ENCODE measurements around the gene MRS2. TPM values are rescaled to one million over a fixed set of nuclear protein-coding genes. Genes with fewer than 3 reads are reported as not detected.
"Not testable (repeated sequence)": the region's sequence is repeated elsewhere in the genome, so short reads cannot be mapped to it uniquely, and the experiment has no call there.

Gene MRS2
- total RNA-seq, 1 experiment from 2014 or later, result 23.0 TPM

DNA sequence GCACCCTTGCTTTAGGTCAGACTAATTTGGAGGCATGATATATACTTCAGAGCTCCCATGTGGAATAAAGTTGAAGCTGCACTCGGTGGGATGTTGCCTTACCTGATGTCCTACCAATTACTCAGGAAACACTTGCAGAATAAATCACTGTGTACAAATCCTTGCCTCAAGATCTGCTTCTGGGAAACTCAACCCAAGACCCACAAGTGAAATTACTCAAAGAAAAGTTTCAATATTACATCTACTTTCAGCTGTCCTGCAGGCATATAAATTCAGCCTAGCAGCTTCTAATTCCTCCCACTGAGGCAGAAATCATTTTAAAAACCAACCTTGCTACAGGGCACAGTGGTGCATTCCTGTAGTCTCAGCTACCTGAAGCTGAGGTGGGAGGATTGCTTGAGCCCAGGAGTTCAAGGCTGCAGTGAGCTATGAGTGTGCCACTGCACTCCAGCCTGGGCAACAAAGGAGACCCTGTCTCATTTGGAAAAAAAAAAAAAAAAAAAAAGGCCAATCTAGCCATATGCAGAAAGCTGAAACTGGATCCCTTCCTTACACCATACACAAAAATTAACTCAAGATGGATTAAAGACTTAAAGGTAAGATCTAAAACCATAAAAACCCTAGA is 24.2 kb upstream of the MRS2 start:
- ChIA-PET CTCF (interaction anchor here (0.6 to 1.7 kb wide), 2 partner anchors 11 to 981 kb away, joined by 3 to 9 read pairs; no protein-coding TSS in a partner anchor), POLR2A (no interaction called here)
- intact Hi-C loops (cut with micrococcal nuclease), result no loop called here
- H3K36me3 Mint-ChIP-seq (ENCODE audit: insufficient read depth, unreplicated experiment), result no peaks in the 10 kb centered on the region
- TF ChIP-seq, protein P1, sequence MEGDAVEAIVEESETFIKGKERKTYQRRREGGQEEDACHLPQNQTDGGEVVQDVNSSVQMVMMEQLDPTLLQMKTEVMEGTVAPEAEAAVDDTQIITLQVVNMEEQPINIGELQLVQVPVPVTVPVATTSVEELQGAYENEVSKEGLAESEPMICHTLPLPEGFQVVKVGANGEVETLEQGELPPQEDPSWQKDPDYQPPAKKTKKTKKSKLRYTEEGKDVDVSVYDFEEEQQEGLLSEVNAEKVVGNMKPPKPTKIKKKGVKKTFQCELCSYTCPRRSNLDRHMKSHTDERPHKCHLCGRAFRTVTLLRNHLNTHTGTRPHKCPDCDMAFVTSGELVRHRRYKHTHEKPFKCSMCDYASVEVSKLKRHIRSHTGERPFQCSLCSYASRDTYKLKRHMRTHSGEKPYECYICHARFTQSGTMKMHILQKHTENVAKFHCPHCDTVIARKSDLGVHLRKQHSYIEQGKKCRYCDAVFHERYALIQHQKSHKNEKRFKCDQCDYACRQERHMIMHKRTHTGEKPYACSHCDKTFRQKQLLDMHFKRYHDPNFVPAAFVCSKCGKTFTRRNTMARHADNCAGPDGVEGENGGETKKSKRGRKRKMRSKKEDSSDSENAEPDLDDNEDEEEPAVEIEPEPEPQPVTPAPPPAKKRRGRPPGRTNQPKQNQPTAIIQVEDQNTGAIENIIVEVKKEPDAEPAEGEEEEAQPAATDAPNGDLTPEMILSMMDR (IDR thresholded peaks at IDR 0.05; ENCODE audit: unreplicated experiment), result no peak
- no peak for DNase-seq (ENCODE audit: unreplicated experiment)
- no peak overlapping the region for H3K4me3 Mint-ChIP-seq (ENCODE audit: unreplicated experiment)
- H3K4me1 Mint-ChIP-seq (ENCODE audit: insufficient read depth, unreplicated experiment), result no peaks in the 10 kb centered on the region
- H3K27ac Mint-ChIP-seq (ENCODE audit: low read depth, unreplicated experiment), result no peak overlapping the region
- no peaks in the 10 kb centered on the region for H3K27me3 Mint-ChIP-seq (ENCODE audit: insufficient read depth, unreplicated experiment)
- H3K9me3 Mint-ChIP-seq (ENCODE audit: unreplicated experiment), result no peaks in the 10 kb centered on the region
- BruUV-seq (replicated peaks), result no TSS peak

DNA sequence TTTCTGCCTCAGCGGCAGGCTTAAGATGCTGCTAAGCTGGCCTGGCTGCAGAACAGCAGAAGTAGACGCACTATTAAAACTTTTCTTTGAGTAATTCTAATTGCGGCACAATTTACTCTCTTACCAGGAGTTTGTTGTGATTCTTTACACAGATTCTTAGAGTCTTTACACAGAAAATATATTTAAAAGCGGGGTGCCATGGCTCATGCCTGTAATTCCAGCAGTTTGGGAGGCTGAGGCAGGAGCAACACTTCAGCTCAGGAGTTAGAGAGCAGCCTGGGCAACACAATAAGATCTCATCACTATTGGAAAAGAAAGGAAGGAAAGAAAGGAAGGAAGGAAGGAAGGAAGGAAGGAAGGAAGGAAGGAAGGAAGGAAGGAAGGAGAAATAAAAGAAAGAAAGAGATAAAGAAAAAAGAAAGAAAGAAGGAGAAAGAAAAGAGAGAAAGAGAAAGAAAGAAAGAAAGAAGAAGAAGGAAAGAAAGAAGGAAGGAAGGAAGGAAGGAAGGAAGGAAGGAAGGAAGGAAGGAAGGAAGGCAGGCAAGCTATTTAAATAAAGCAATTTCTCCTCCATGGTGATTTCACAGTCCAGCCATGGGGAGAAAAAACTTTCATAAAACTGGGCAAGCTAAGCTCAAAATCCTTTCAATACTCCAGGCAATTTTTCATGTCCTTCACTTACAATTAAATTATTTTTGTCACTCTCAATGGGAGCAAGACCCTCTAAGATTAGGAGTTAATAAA is 21.1 kb upstream of the MRS2 start:
- TF ChIP-seq, protein P1 (IDR thresholded peaks at IDR 0.05; ENCODE audit: unreplicated experiment), result no peak
- ChIA-PET POLR2A (no interaction called here), CTCF (interaction anchor here (2.2 kb wide), 1 partner anchor 98 kb away, joined by 8 read pairs; no protein-coding TSS in a partner anchor)
- H3K4me3 Mint-ChIP-seq (ENCODE audit: unreplicated experiment), result no peak overlapping the region
- DNase-seq (ENCODE audit: unreplicated experiment), result no peak
- H3K27me3 Mint-ChIP-seq (ENCODE audit: insufficient read depth, unreplicated experiment), result no peaks in the 10 kb centered on the region
- no TSS peak for BruUV-seq (replicated peaks)
- no peaks in the 10 kb centered on the region for H3K9me3 Mint-ChIP-seq (ENCODE audit: unreplicated experiment)
- no peaks in the 10 kb centered on the region for H3K4me1 Mint-ChIP-seq (ENCODE audit: insufficient read depth, unreplicated experiment)
- H3K36me3 Mint-ChIP-seq (ENCODE audit: insufficient read depth, unreplicated experiment), result no peaks in the 10 kb centered on the region
- intact Hi-C loops (cut with micrococcal nuclease), result loop anchor here (10.0 kb wide), 1 partner anchor 317 kb away; no protein-coding TSS in a partner anchor
- H3K27ac Mint-ChIP-seq (ENCODE audit: low read depth, unreplicated experiment), result no peak overlapping the region

DNA sequence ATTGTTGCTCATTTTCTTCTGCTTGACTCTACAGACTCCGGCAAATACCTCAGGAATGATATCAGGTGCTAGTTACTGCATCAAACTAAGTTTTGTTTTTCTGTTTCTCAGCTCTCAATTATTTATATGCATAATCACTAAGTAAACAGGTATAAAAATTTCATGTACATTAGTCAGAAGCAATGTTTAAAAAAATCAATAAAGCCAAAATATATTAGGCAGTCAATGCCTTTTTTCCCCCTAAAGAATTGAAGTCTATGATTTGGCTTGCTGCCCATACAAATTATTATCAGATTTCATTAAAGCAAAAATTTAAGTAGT is 20.6 kb upstream of the MRS2 start:
- ChIA-PET CTCF (interaction anchor here (2.2 kb wide), 1 partner anchor 99 kb away, joined by 8 read pairs; no protein-coding TSS in a partner anchor), POLR2A (no interaction called here)
- no peaks in the 10 kb centered on the region for H3K4me1 Mint-ChIP-seq (ENCODE audit: insufficient read depth, unreplicated experiment)
- intact Hi-C loops (cut with micrococcal nuclease), result loop anchor here (10.0 kb wide), 1 partner anchor 317 kb away; no protein-coding TSS in a partner anchor
- no peak overlapping the region for H3K4me3 Mint-ChIP-seq (ENCODE audit: unreplicated experiment)
- H3K27me3 Mint-ChIP-seq (ENCODE audit: insufficient read depth, unreplicated experiment), result no peaks in the 10 kb centered on the region
- BruUV-seq (replicated peaks), result no TSS peak
- DNase-seq (ENCODE audit: unreplicated experiment), result no peak
- no peaks in the 10 kb centered on the region for H3K9me3 Mint-ChIP-seq (ENCODE audit: unreplicated experiment)
- no peak overlapping the region for H3K27ac Mint-ChIP-seq (ENCODE audit: low read depth, unreplicated experiment)
- TF ChIP-seq, protein P1 (IDR thresholded peaks at IDR 0.05; ENCODE audit: unreplicated experiment), result no peak
- H3K36me3 Mint-ChIP-seq (ENCODE audit: insufficient read depth, unreplicated experiment), result no peaks in the 10 kb centered on the region

DNA sequence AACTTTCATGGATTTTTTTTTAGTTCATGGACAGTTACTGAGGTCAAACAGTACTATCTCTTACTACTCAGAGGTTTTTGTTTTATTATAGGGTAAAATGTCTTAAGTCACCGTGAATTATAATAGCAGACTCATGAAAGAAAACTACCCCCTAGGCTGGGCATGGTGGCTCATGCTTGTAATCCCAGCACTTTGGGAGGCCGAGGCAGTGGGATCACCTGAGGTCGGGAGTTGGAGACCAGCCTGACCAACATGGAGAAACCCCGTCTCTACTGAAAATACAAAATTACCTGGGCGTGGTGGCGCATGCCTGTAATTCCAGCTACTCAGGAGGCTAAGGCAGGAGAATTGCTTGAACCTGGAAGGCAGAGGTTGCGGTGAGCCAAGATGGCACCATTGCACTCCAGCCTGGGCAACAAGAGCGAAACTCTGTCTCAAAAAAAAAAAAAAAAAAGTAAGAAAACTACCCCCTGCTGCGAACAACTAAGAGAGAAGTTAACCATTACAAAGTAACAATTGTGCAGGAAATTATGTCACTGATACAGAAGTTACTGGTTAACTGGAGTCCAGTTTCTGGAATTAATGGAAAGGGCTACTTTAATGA is 19.7 kb upstream of the MRS2 start:
- POLR2A ChIA-PET; BruUV-seq (replicated peaks); H3K36me3 Mint-ChIP-seq (ENCODE audit: insufficient read depth, unreplicated experiment); H3K9me3 Mint-ChIP-seq (ENCODE audit: unreplicated experiment); CTCF ChIA-PET; H3K27me3 Mint-ChIP-seq (ENCODE audit: insufficient read depth, unreplicated experiment); H3K4me3 Mint-ChIP-seq (ENCODE audit: unreplicated experiment); DNase-seq (ENCODE audit: unreplicated experiment); H3K4me1 Mint-ChIP-seq (ENCODE audit: insufficient read depth, unreplicated experiment); H3K27ac Mint-ChIP-seq (ENCODE audit: low read depth, unreplicated experiment): not testable (repeated sequence)
- intact Hi-C loops (cut with micrococcal nuclease), result loop anchor here (10.0 kb wide), 1 partner anchor 318 kb away; no protein-coding TSS in a partner anchor

DNA sequence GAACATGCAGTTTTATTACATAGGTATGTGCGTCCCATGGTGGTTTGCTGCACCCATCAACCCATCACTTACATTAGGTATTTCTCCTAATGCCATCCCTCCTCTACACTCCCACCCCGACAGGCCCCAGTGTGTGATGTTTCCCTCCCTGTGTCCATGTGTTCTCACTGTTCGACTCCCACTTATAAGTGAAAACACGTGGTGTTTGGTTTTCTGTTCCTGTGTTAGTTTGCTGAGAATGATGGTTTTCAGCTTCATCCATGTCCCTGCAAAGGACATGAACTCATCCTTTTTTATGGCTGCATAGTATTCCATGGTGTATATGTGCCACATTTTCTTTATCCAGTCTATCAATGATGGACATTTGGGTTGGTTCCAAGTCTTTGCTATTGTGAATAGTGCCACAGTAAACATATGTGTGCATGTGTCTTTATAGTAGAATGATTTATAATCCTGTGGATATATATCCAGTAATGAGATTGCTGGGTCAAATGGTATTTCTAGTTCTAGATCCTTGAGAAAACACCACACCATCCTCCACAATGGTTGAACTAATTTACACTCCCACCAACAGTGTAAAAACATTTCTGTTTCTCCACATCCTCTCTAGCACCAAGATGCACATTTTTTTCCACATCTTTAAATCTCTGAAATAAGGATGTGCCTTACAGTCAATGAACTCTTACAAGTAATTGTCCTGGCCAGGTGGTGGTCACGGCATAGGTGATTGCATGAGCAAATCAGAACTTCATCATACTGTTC is 18.2 kb upstream of the MRS2 start:
- H3K27me3 Mint-ChIP-seq (ENCODE audit: insufficient read depth, unreplicated experiment); H3K4me1 Mint-ChIP-seq (ENCODE audit: insufficient read depth, unreplicated experiment); H3K36me3 Mint-ChIP-seq (ENCODE audit: insufficient read depth, unreplicated experiment); H3K9me3 Mint-ChIP-seq (ENCODE audit: unreplicated experiment); H3K4me3 Mint-ChIP-seq (ENCODE audit: unreplicated experiment); POLR2A ChIA-PET; DNase-seq (ENCODE audit: unreplicated experiment); BruUV-seq (replicated peaks); H3K27ac Mint-ChIP-seq (ENCODE audit: low read depth, unreplicated experiment): not testable (repeated sequence)
- intact Hi-C loops (cut with micrococcal nuclease), result loop anchor here (10.0 kb wide), 1 partner anchor 320 kb away; no protein-coding TSS in a partner anchor
- CTCF ChIA-PET, result interaction anchor here (1.0 kb wide), 1 partner anchor 101 kb away, joined by 9 read pairs; no protein-coding TSS in a partner anchor

Data from MCF 10A (cell line).